CD4-positive, alpha-beta T cell (primary cell): ENCODE results near the gene PITPNC1. TPM values are rescaled to one million over a fixed set of nuclear protein-coding genes. Genes with fewer than 3 reads are reported as not detected.

ENCODE experiments used
- ATAC-seq: fragments of 200-7000 bp; cut with Tn5 transposase; one replicate; pipeline ENCODE4 v1.10.0; 2022; ENCODE audit warnings: mild to moderate bottlenecking; ENCODE audit not compliant: poor library complexity
- CTCF ChIA-PET: fragments of 350-600 bp; sonication (Branson Sonifier 250); formaldehyde crosslinking; loops from one replicate; lab custom pipeline; 2021; ENCODE audit warnings: antibody characterized with exemption, inconsistent platforms; lab: Charles Lee
- POLR2A ChIA-PET: fragments of 350-600 bp; sonication (Branson Sonifier 250); formaldehyde crosslinking; loops from one replicate; lab custom pipeline; 2021; ENCODE audit warnings: antibody characterized with exemption, inconsistent platforms; lab: Charles Lee
- DNase-seq, 14 experiments: peaks; one replicate each; pipeline ENCODE4 v3.0.0-alpha.2; 2013 to 2020; ENCODE audit warnings: mixed read lengths in 2 of 14
- H3K27ac ChIP-seq, 2 donors: one replicate each; pipeline versions ENCODE4 v1.5.1 to v1.7.0; 2013; ENCODE audit warnings: low read length in 2 of 2, low read depth in 1 of 2, mild to moderate bottlenecking in 1 of 2
- H3K27me3 ChIP-seq, 2 experiments: 1 replicate in 1 of 2; 2 replicates in 1 of 2; pipeline versions ENCODE4 v1.6.1 to v1.7.0; 2013; ENCODE audit warnings: low read length in 2 of 2, control low read depth in 1 of 2, mild to moderate bottlenecking in 1 of 2, moderate library complexity in 1 of 2; ENCODE audit not compliant: insufficient read depth in 2 of 2, control insufficient read depth in 1 of 2
- H3K36me3 ChIP-seq: one replicate; pipeline ENCODE4 v1.6.1; 2013; ENCODE audit warnings: low read length, control low read depth; ENCODE audit not compliant: insufficient read depth
- H3K4me1 ChIP-seq: one replicate; pipeline ENCODE4 v1.6.1; 2013; ENCODE audit warnings: low read length, control low read depth; ENCODE audit not compliant: insufficient read depth
- H3K4me3 ChIP-seq: one replicate; pipeline ENCODE4 v1.5.1; 2013; ENCODE audit warnings: mild to moderate bottlenecking, low read length, moderate library complexity
- H3K9me3 ChIP-seq, 2 experiments: 1 replicate in 1 of 2; 2 replicates in 1 of 2; pipeline versions ENCODE4 v1.6.1 to v1.7.0; 2013; ENCODE audit warnings: low read length in 2 of 2, mild to moderate bottlenecking in 2 of 2, control low read depth in 1 of 2, moderate library complexity in 1 of 2; ENCODE audit not compliant: control insufficient read depth in 1 of 2, insufficient read depth in 1 of 2
- H3K27ac Mint-ChIP-seq: one replicate; pipeline ENCODE4 v1.8.0; 2020; ENCODE audit warnings: mixed read lengths
- H3K27me3 Mint-ChIP-seq: one replicate; pipeline ENCODE4 v1.8.0; 2021; ENCODE audit warnings: mixed read lengths
- H3K36me3 Mint-ChIP-seq: one replicate; pipeline ENCODE4 v1.8.0; 2021; ENCODE audit warnings: low read depth, mixed read lengths
- H3K4me1 Mint-ChIP-seq: one replicate; pipeline ENCODE4 v1.8.0; 2021; ENCODE audit warnings: low read depth, mixed read lengths
- H3K4me3 Mint-ChIP-seq: one replicate; pipeline ENCODE4 v1.8.0; 2020; ENCODE audit warnings: mild to moderate bottlenecking, mixed read lengths
- H3K9me3 Mint-ChIP-seq: one replicate; pipeline ENCODE4 v1.8.0; 2020; ENCODE audit warnings: mixed read lengths
- intact Hi-C, 2 experiments: fragments of 100-400 bp; cut with DNase I in 1 of 2; cut with micrococcal nuclease in 1 of 2; formaldehyde crosslinking; loops; one replicate each; pipeline versions ENCODE4 v1.15.1 to v1.9.0; 2023 to 2025; cut with DNase I, micrococcal nuclease
- total RNA-seq, 174 experiments: library from RNA in 2 of 174; stranded (reverse) in 2 of 174; gene quantifications; one replicate each; pipeline ENCODE4 v1.2.3 and lab custom pipeline; 2021 to 2026
- TF ChIP-seq, protein P1 (sequence below): fragments of 200-600 bp; IDR thresholded peaks from one replicate; pipeline ENCODE4 v1.8.0; 2022; ENCODE audit warnings: antibody characterized with exemption, mild to moderate bottlenecking

Gene PITPNC1
- total RNA-seq, 2 experiments from 2014 or later, result 80.2 to 83.4 TPM

DNA sequence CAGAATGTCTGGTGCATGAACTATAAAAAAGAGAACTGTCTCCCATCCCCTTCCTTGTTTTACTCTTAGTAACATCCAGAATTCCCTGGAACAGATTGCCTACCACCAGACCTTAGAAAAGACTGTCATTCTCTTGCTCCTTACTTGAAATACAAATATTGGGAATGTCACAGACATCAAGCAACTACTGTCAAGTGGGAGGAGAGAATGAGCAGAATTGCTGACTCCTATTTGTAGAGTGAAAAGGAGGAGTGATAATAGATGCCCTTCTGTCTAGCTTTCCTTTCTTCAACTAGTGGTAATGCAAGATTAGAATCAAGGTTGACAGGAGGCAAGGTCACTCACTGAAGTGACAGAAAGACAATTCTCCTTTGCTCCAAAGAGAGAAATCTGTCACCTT is 316.7 kb downstream of the PITPNC1 start:
- H3K4me3 ChIP-seq, result no peak overlapping the region
- Mint-ChIP-seq H3K27me3 (no peaks in the 10 kb centered on the region), H3K9me3 (no peaks in the 10 kb centered on the region), H3K36me3 (peaks cover 59% of the 10 kb centered on the region), H3K27ac (no peak overlapping the region), H3K4me3 (no peak overlapping the region), H3K4me1 (peaks cover 6% of the 10 kb centered on the region)
- CTCF ChIA-PET, result interaction anchor here (1.5 kb wide), 1 partner anchor 319 kb away, joined by 5 read pairs; no protein-coding TSS in a partner anchor
- peaks cover 25% of the 10 kb centered on the region for H3K36me3 ChIP-seq
- DNase-seq (no peak), ATAC-seq (no peak)
- no peak overlapping the region for H3K27ac ChIP-seq
- H3K4me1 ChIP-seq, result no peaks in the 10 kb centered on the region
- no peaks in the 10 kb centered on the region for H3K9me3 ChIP-seq
- intact Hi-C loops, result no loop called here
- TF ChIP-seq, protein P1, sequence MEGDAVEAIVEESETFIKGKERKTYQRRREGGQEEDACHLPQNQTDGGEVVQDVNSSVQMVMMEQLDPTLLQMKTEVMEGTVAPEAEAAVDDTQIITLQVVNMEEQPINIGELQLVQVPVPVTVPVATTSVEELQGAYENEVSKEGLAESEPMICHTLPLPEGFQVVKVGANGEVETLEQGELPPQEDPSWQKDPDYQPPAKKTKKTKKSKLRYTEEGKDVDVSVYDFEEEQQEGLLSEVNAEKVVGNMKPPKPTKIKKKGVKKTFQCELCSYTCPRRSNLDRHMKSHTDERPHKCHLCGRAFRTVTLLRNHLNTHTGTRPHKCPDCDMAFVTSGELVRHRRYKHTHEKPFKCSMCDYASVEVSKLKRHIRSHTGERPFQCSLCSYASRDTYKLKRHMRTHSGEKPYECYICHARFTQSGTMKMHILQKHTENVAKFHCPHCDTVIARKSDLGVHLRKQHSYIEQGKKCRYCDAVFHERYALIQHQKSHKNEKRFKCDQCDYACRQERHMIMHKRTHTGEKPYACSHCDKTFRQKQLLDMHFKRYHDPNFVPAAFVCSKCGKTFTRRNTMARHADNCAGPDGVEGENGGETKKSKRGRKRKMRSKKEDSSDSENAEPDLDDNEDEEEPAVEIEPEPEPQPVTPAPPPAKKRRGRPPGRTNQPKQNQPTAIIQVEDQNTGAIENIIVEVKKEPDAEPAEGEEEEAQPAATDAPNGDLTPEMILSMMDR, result no peak
- POLR2A ChIA-PET, result interaction anchor here (0.6 kb wide), 1 partner anchor 334 kb away, joined by 3 read pairs; no protein-coding TSS in a partner anchor
- H3K27me3 ChIP-seq, result no peaks in the 10 kb centered on the region

DNA sequence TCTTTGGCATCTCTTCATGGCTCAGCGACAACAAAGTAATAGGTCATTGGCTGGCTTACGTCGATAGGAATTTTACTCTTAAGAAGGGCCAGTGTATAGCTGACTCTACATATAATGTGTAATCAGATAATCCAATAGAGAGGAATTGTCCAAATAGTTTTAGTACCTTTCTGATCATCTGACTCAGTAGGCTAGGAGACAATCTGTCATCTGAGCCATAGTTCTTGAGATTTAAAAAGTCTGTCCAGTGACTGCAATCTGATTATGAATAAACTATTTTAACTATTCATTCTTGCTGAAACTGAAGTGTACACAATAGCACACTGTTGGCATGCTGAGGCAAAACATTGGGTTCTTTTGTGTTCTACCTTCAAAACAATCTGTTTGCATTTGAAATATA is 319.3 kb downstream of the PITPNC1 start:
- intact Hi-C loops, result no loop called here
- ATAC-seq, result no peak
- TF ChIP-seq, protein P1, result no peak
- Mint-ChIP-seq H3K27ac (no peak overlapping the region), H3K4me3 (no peak overlapping the region), H3K9me3 (no peaks in the 10 kb centered on the region), H3K27me3 (no peaks in the 10 kb centered on the region), H3K4me1 (no peaks in the 10 kb centered on the region), H3K36me3 (peaks cover 53% of the 10 kb centered on the region)
- Histone ChIP-seq H3K27ac (no peak overlapping the region), H3K36me3 (peaks cover 25% of the 10 kb centered on the region), H3K9me3 (no peaks in the 10 kb centered on the region), H3K4me1 (no peaks in the 10 kb centered on the region), H3K4me3 (no peak overlapping the region), H3K27me3 (no peaks in the 10 kb centered on the region)
- no peak for DNase-seq
- ChIA-PET CTCF (no interaction called here), POLR2A (no interaction called here)

DNA sequence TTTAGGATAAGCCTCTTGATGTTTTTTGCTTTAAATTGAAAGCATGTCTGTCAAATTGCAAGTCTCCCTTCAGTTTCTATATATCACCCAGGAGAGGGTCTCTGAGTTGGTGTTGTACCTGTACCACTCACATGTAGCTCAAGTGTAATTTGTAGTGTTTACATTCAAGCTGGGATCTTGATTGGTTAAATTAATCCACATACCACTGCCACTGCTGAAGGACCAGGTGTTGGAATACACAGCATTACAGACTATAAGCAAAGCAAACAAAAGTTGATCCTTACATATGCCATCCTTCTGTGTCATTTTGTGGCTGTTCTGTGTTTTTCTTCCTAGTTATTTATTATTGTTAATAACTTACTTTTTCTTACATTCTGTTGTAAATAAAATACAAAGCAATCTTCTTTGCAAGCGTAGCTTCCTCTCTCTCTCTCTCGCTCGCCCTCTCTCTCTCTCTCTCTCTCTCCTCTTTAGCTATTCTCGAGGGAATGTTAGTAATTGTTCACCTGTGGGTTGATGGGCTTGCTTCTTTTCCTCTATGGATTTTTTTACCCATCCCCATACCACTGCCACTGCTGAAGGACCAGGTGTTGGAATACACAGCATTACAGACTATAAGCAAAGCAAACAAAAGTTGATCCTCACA is 319.9 kb downstream of the PITPNC1 start:
- Histone ChIP-seq H3K4me3 (no peak overlapping the region), H3K27me3 (no peaks in the 10 kb centered on the region), H3K36me3 (peaks cover 25% of the 10 kb centered on the region), H3K9me3 (no peaks in the 10 kb centered on the region), H3K27ac (no peak overlapping the region), H3K4me1 (no peaks in the 10 kb centered on the region)
- Mint-ChIP-seq H3K27me3 (no peaks in the 10 kb centered on the region), H3K4me3 (no peak overlapping the region), H3K27ac (no peak overlapping the region), H3K4me1 (no peaks in the 10 kb centered on the region), H3K9me3 (no peaks in the 10 kb centered on the region), H3K36me3 (peaks cover 46% of the 10 kb centered on the region)
- POLR2A ChIA-PET, result no interaction called here
- TF ChIP-seq, protein P1, result no peak
- intact Hi-C loops, result no loop called here
- ATAC-seq (no peak), DNase-seq (no peak)
- CTCF ChIA-PET, result no interaction called here
